HFFc6 (cell line): ENCODE data around the gene NDST4. TPM values are rescaled to one million over a fixed set of nuclear protein-coding genes. Genes with fewer than 3 reads are reported as not detected.

Source experiments
- DNase-seq: peaks from one replicate; pipeline ENCODE4 v3.0.0-alpha.2; 2018
- H3K27ac Mint-ChIP-seq: 2 replicates; pipeline ENCODE4 v1.8.0; 2020; ENCODE audit warnings: mild to moderate bottlenecking, mixed read lengths
- H3K27me3 Mint-ChIP-seq: 2 replicates; pipeline ENCODE4 v1.8.0; 2021; ENCODE audit warnings: mild to moderate bottlenecking, moderate library complexity, mixed read lengths; ENCODE audit not compliant: insufficient read depth
- H3K36me3 Mint-ChIP-seq: 2 replicates; pipeline ENCODE4 v1.8.0; 2021; ENCODE audit warnings: low read depth, mixed read lengths
- H3K4me1 Mint-ChIP-seq: 2 replicates; pipeline ENCODE4 v1.8.0; 2020; ENCODE audit warnings: low read depth, mixed read lengths
- H3K4me3 Mint-ChIP-seq: 2 replicates; pipeline ENCODE4 v1.8.0; 2020; ENCODE audit warnings: mild to moderate bottlenecking, moderate library complexity, mixed read lengths
- H3K9me3 Mint-ChIP-seq: 2 replicates; pipeline ENCODE4 v1.8.0; 2020; ENCODE audit warnings: mild to moderate bottlenecking, mixed read lengths
- CTCF ChIP-seq: fragments of 200-600 bp; sonication (generic); IDR thresholded peaks from 2 replicates; pipeline ENCODE4 v1.5.0; 2021; ENCODE audit warnings: antibody characterized with exemption, mild to moderate bottlenecking
- total RNA-seq, 6 experiments: library from RNA; stranded (reverse); fragmentation: NEBNext Ultra II Directional; extraction: Animal tissue kit (Norgen Biotek cat#: 25700); gene quantifications; 2 replicates in 1 of 6; 3 replicates in 5 of 6; pipeline ENCODE4 v1.2.3, GENCODE V29; 2021

The NDST4 gene
- total RNA-seq, 6 experiments from 2014 or later: not detected

- DNase-seq: no peak
- peaks cover 35% of the 10 kb centered on the region for H3K9me3 Mint-ChIP-seq
- no peak overlapping the region for H3K4me3 Mint-ChIP-seq
- H3K27ac Mint-ChIP-seq: no peak overlapping the region
- no peaks in the 10 kb centered on the region for H3K4me1 Mint-ChIP-seq
- no peak for TF ChIP-seq CTCF
- no peaks in the 10 kb centered on the region for H3K36me3 Mint-ChIP-seq
- H3K27me3 Mint-ChIP-seq: peaks cover 1% of the 10 kb centered on the region
Observed at GRCh38 chr4:114839986-114840385, 273.4 kb downstream of the NDST4 start.

- DNase-seq: no peak
- no peak for TF ChIP-seq CTCF
- H3K27me3 Mint-ChIP-seq: no peaks in the 10 kb centered on the region
- no peak overlapping the region for H3K4me3 Mint-ChIP-seq
- no peak overlapping the region for H3K27ac Mint-ChIP-seq
- H3K36me3 Mint-ChIP-seq: no peaks in the 10 kb centered on the region
- peaks cover 7% of the 10 kb centered on the region for H3K9me3 Mint-ChIP-seq
- no peaks in the 10 kb centered on the region for H3K4me1 Mint-ChIP-seq
Observed at GRCh38 chr4:114830628-114831027, 282.8 kb downstream of the NDST4 start.

GRCh38 chr4:114827651-114828050, 285.8 kb downstream of the NDST4 start:
- no peak for DNase-seq
- TF ChIP-seq CTCF: no peak
- no peaks in the 10 kb centered on the region for H3K4me1 Mint-ChIP-seq
- H3K9me3 Mint-ChIP-seq: peaks cover 12% of the 10 kb centered on the region
- no peaks in the 10 kb centered on the region for H3K36me3 Mint-ChIP-seq
- no peaks in the 10 kb centered on the region for H3K27me3 Mint-ChIP-seq
- no peak overlapping the region for H3K4me3 Mint-ChIP-seq
- H3K27ac Mint-ChIP-seq: no peak overlapping the region

GRCh38 chr4:114815760-114816159, 297.7 kb downstream of the NDST4 start:
- no peaks in the 10 kb centered on the region for H3K36me3 Mint-ChIP-seq
- H3K4me3 Mint-ChIP-seq: no peak overlapping the region
- no peaks in the 10 kb centered on the region for H3K27me3 Mint-ChIP-seq
- TF ChIP-seq CTCF: no peak
- DNase-seq: no peak
- H3K9me3 Mint-ChIP-seq: peaks cover 28% of the 10 kb centered on the region
- no peak overlapping the region for H3K27ac Mint-ChIP-seq
- no peaks in the 10 kb centered on the region for H3K4me1 Mint-ChIP-seq

GRCh38 chr4:114813961-114814360, 299.5 kb downstream of the NDST4 start:
- Mint-ChIP-seq H3K9me3 (peaks cover 23% of the 10 kb centered on the region), H3K27me3 (no peaks in the 10 kb centered on the region), H3K4me1 (no peaks in the 10 kb centered on the region), H3K36me3 (no peaks in the 10 kb centered on the region), H3K27ac (no peak overlapping the region), H3K4me3 (no peak overlapping the region)
- TF ChIP-seq CTCF: no peak
- DNase-seq: no peak
